GM23248 (cell line): ENCODE measurements around the gene APBA2.

Experiments
- EZH2 ChIP-seq: fragments of 200-600 bp; sonication (generic); IDR thresholded peaks from 2 replicates; pipeline ENCODE4 v1.6.1; 2018; ENCODE audit warnings: antibody characterized with exemption, mild to moderate bottlenecking; ENCODE audit not compliant: insufficient read depth, poor library complexity, severe bottlenecking
- EZH2phosphoT487 ChIP-seq: fragments of 200-600 bp; sonication (generic); IDR thresholded peaks from 2 replicates; pipeline ENCODE4 v1.6.1; 2018; ENCODE audit warnings: antibody characterized with exemption, moderate library complexity, mild to moderate bottlenecking, low read depth; ENCODE audit not compliant: insufficient read depth

DNA sequence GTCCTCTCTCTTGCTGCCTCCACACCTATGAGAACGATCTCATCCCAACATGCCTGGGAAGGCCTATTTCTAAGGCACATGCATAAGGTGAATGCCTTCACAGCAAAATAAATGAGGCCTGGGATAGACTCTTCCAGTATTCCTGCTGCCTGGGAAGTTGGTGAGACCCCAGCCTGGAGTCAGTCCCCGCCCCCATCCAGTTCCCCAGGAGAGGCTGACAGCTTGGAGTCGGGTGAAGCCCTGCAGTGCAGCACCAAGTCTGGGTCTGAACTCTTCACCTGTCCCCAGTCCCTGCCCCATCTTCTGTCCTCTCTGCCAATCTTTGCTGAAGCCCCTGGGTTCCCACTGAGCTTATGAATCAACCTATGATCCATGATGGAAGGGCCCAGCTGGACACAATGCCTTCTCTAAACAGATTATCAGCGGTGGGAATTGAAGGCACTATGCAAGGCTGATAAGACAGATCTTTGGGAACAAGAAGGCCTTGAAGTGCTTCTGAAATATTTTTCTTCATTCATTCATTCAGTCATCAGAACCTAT is 10.2 kb upstream of the APBA2 start:
- no peak for TF ChIP-seq EZH2phosphoT487
- no peak for TF ChIP-seq EZH2
